GM12892 (cell line): ENCODE data around the gene SPRN.
A peak's percentile ranks its signal among the peaks of the same experiment; 100 is the strongest.

ENCODE experiments used
- DNase-seq: peaks from one replicate; pipeline ENCODE4 v3.0.0; 2011; ENCODE audit not compliant: insufficient read length
- FAIRE-seq: peaks from 2 replicates; lab custom pipeline; 2011; peaks lifted over from hg19 to GRCh38; lab: Jason Lieb, UNC
- POLR2A ChIP-seq: IDR thresholded peaks from 2 replicates; pipeline ENCODE4 v1.6.1; 2011; ENCODE audit warnings: low read depth, low read length, control low read depth
- POLR2AphosphoS5 ChIP-seq: IDR thresholded peaks from 2 replicates; pipeline ENCODE4 v1.6.1; 2011; ENCODE audit warnings: low read depth, low read length, control low read depth
- TAF1 ChIP-seq: IDR thresholded peaks from 2 replicates; pipeline ENCODE4 v1.6.1; 2011; ENCODE audit warnings: low read depth, mild to moderate bottlenecking, control low read depth, low read length, borderline replicate concordance

Gene SPRN

GRCh38 chr10:133411523-133412380 lies 12.7 kb downstream of the SPRN start:
- FAIRE-seq (no peak), DNase-seq (no peak)
- TF ChIP-seq TAF1 (no peak), POLR2A (no peak), POLR2AphosphoS5 (no peak)

- DNase-seq = no peak
- no peak for TF ChIP-seq POLR2AphosphoS5
- peak; percentile 30 for FAIRE-seq
Observed at GRCh38 chr10:133405844-133406527, 18.4 kb downstream of the SPRN start.

GRCh38 chr10:133405272-133405671 lies 19.2 kb downstream of the SPRN start:
- no peak for DNase-seq
- TF ChIP-seq POLR2AphosphoS5 (no peak), POLR2A (no peak), TAF1 (no peak)
- no peak for FAIRE-seq

- no peak for TF ChIP-seq POLR2A
- TF ChIP-seq POLR2AphosphoS5 = no peak
- no peak for TF ChIP-seq TAF1
- FAIRE-seq = no peak
- DNase-seq = no peak
Observed at GRCh38 chr10:133403784-133404183, 20.6 kb downstream of the SPRN start.

- DNase-seq (no peak), FAIRE-seq (no peak)
- TF ChIP-seq TAF1 = no peak
- TF ChIP-seq POLR2A = no peak
- TF ChIP-seq POLR2AphosphoS5 = 0 out of 2 replicates have a peak, but pooled peaks have one; percentile 17
Observed at GRCh38 chr10:133403359-133403758, 21.1 kb downstream of the SPRN start.

- TF ChIP-seq POLR2AphosphoS5 (no peak), POLR2A (no peak), TAF1 (no peak)
- no peak for DNase-seq
- FAIRE-seq = no peak
Observed at GRCh38 chr10:133401981-133402725, 22.3 kb downstream of the SPRN start.

- no peak for TF ChIP-seq POLR2A
- TF ChIP-seq TAF1 = no peak
- no peak for TF ChIP-seq POLR2AphosphoS5
- DNase-seq (no peak), FAIRE-seq (no peak)
Observed at GRCh38 chr10:133401500-133401899, 22.9 kb downstream of the SPRN start.

GRCh38 chr10:133400624-133401424 lies 23.6 kb downstream of the SPRN start:
- FAIRE-seq (peak; percentile 71), DNase-seq (no peak)
- TF ChIP-seq TAF1 (no peak), POLR2A (no peak), POLR2AphosphoS5 (no peak)

- FAIRE-seq (no peak), DNase-seq (no peak)
- no peak for TF ChIP-seq POLR2A
- no peak for TF ChIP-seq POLR2AphosphoS5
- TF ChIP-seq TAF1 = no peak
Observed at GRCh38 chr10:133399123-133399601, 25.3 kb downstream of the SPRN start.

- FAIRE-seq = no peak
- TF ChIP-seq TAF1 (no peak), POLR2AphosphoS5 (no peak), POLR2A (no peak)
- no peak for DNase-seq
Observed at GRCh38 chr10:133397938-133398337, 26.5 kb downstream of the SPRN start.
